OCI-LY3 (cell line): ENCODE results near the gene RCAN3.

Source experiments
- CTCF ChIP-seq: fragments of 200-600, 300-600 bp; sonication (generic); IDR thresholded peaks from 2 replicates; pipeline ENCODE4 v1.5.1; 2014; ENCODE audit warnings: antibody characterized with exemption, low read length, low read depth
- EZH2phosphoT487 ChIP-seq: fragments of 200-600 bp; shearing (Covaris generic); IDR thresholded peaks from 2 replicates; pipeline ENCODE4 v1.6.1; 2018; ENCODE audit warnings: antibody characterized with exemption, mixed run types, low read depth

- no peak for TF ChIP-seq CTCF
- no peak for TF ChIP-seq EZH2phosphoT487
These were observed 44.8 kb upstream of the RCAN3 start for GRCh38 chr1:24457866-24458265.
